ENCODE measurements around the gene SPR.
A peak's percentile ranks its signal among the peaks of the same experiment; 100 is the strongest.

SPR gene

DNA sequence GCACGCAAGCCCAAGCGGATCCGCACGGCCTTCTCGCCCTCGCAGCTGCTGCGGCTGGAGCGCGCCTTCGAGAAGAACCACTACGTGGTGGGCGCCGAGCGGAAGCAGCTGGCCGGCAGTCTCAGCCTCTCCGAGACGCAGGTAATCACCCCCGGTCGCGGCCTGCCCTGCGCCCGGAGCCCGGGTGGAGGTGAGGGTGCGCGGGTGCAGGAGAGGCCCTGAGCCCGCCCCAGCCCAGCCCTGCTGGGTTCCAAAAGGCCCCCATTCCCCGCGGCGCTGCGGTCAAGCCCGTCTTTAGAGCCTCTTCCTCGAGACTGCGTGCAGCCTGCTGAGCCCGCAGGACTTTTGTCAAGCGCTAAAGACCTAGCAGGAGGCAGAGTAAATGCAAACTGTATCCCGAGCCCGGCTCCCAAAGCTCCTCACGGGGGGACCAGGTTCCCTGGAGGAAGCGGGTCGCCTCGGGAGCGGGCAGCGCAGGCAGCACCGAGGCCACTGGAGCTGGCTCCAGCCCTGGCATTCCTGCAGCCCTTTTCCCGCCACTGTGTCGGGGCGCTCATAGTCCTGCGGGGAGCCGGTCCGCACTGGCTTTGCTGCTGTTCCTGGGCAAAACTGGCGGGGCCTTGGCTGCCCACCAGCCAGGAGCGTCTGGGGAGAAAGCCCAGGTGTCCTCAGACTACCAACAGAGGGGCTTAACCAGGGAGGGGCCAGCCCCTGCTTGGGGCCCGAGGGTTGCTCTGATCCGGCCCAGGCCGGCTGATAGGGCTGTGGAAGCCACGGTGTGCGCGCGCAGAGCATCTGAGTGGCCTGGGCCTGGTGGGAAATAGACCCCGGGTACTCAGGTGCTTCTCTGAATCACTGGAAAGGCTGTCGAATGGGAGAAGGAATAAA is 37.4 kb downstream of the SPR start:
- Histone ChIP-seq H2BK5ac (ENCODE audit: low read depth, low read length, poor library complexity, severe bottlenecking) (no peak overlapping the region), H2BK12ac (ENCODE audit: low read length in 2 of 2) (no peak overlapping the region), H3K9ac (ENCODE audit: low read length) (no peak overlapping the region), H2BK15ac (ENCODE audit: low read depth, poor library complexity, severe bottlenecking) (no peak overlapping the region), H2AK5ac (ENCODE audit: low read length, severe bottlenecking) (no peak overlapping the region), H3K9me3 (ENCODE audit: control insufficient read depth, low read length) (peaks cover 6% of the 10 kb centered on the region), H3K4ac (ENCODE audit: low read depth in 1 of 2, low read length in 2 of 2) (no peak overlapping the region), H4K91ac (ENCODE audit: low read length) (no peak overlapping the region), H3K36me3 (ENCODE audit: control insufficient read depth in 1 of 2, insufficient read depth in 2 of 2, low read depth in 1 of 2, low read length in 2 of 2) (no peaks in the 10 kb centered on the region), H3K18ac (ENCODE audit: low read depth in 1 of 2, low read length in 2 of 2) (no peak overlapping the region), H3K4me3 (ENCODE audit: insufficient read depth in 1 of 2, low read depth in 1 of 2, low read length in 2 of 2) (peak overlapping the region in 1 of 2 experiments; percentile 32), H2AFZ (ENCODE audit: low read depth, low read length) (no peak overlapping the region), H3K23ac (ENCODE audit: low read length in 2 of 2) (peak overlapping the region in 1 of 2 experiments; percentile 9), H3K4me2 (ENCODE audit: low read length, poor library complexity, severe bottlenecking) (peak overlapping the region; percentile 51), H2BK120ac (ENCODE audit: low read depth, low read length) (no peak overlapping the region), H4K8ac (ENCODE audit: low read length) (no peak overlapping the region), H3K27ac (ENCODE audit: low read length, poor library complexity, severe bottlenecking) (no peak overlapping the region), H3K79me1 (replicated peaks; ENCODE audit: low read length, poor library complexity, severe bottlenecking) (no peaks in the 10 kb centered on the region), H3K4me1 (ENCODE audit: control insufficient read depth, insufficient read depth, low read depth, low read length) (peaks cover 27% of the 10 kb centered on the region), H3K27me3 (ENCODE audit: control insufficient read depth in 1 of 2, insufficient read depth in 1 of 2, low read length in 2 of 2) (peaks cover 97 to 100% of the 10 kb centered on the region in 2 experiments), H3K14ac (ENCODE audit: low read length in 2 of 2) (no peak overlapping the region)
- WGBS = 19% methylated on average over 60 of the region's 61 CpGs
- no peak for DNase-seq

GRCh38 chr2:72925328-72925943 is 38.2 kb downstream of the SPR start:
- no peak overlapping the region for H3K4me2 ChIP-seq (ENCODE audit: low read length, poor library complexity, severe bottlenecking)
- no peak overlapping the region for H2BK15ac ChIP-seq (ENCODE audit: low read depth, poor library complexity, severe bottlenecking)
- no peak overlapping the region for H3K4me3 ChIP-seq (ENCODE audit: insufficient read depth in 1 of 2, low read depth in 1 of 2, low read length in 2 of 2)
- H2AFZ ChIP-seq (ENCODE audit: low read depth, low read length) = no peak overlapping the region
- WGBS = 51% methylated on average over 24 of the region's 26 CpGs
- no peak overlapping the region for H3K23ac ChIP-seq (ENCODE audit: low read length in 2 of 2)
- H3K27me3 ChIP-seq (ENCODE audit: control insufficient read depth in 1 of 2, insufficient read depth in 1 of 2, low read length in 2 of 2) = peaks cover 90 to 100% of the 10 kb centered on the region in 2 experiments
- H3K4ac ChIP-seq (ENCODE audit: low read depth in 1 of 2, low read length in 2 of 2) = no peak overlapping the region
- H3K36me3 ChIP-seq (ENCODE audit: control insufficient read depth in 1 of 2, insufficient read depth in 2 of 2, low read depth in 1 of 2, low read length in 2 of 2) = no peaks in the 10 kb centered on the region
- no peak overlapping the region for H2AK5ac ChIP-seq (ENCODE audit: low read length, severe bottlenecking)
- H3K27ac ChIP-seq (ENCODE audit: low read length, poor library complexity, severe bottlenecking) = no peak overlapping the region
- no peak overlapping the region for H4K8ac ChIP-seq (ENCODE audit: low read length)
- DNase-seq = no peak
- H3K9me3 ChIP-seq (ENCODE audit: control insufficient read depth, low read length) = peaks cover 6% of the 10 kb centered on the region
- H3K18ac ChIP-seq (ENCODE audit: low read depth in 1 of 2, low read length in 2 of 2) = no peak overlapping the region
- no peaks in the 10 kb centered on the region for H3K79me1 ChIP-seq (replicated peaks; ENCODE audit: low read length, poor library complexity, severe bottlenecking)
- no peak overlapping the region for H2BK5ac ChIP-seq (ENCODE audit: low read depth, low read length, poor library complexity, severe bottlenecking)
- H3K4me1 ChIP-seq (ENCODE audit: control insufficient read depth, insufficient read depth, low read depth, low read length) = peaks cover 20% of the 10 kb centered on the region
- H4K91ac ChIP-seq (ENCODE audit: low read length) = no peak overlapping the region
- no peak overlapping the region for H3K14ac ChIP-seq (ENCODE audit: low read length in 2 of 2)
- no peak overlapping the region for H2BK12ac ChIP-seq (ENCODE audit: low read length in 2 of 2)
- H3K9ac ChIP-seq (ENCODE audit: low read length) = no peak overlapping the region
- no peak overlapping the region for H2BK120ac ChIP-seq (ENCODE audit: low read depth, low read length)

- Histone ChIP-seq H3K27me3 (ENCODE audit: control insufficient read depth in 1 of 2, insufficient read depth in 1 of 2, low read length in 2 of 2) (peaks cover 81 to 90% of the 10 kb centered on the region in 2 experiments), H3K9me3 (ENCODE audit: control insufficient read depth, low read length) (peaks cover 6% of the 10 kb centered on the region), H3K4ac (ENCODE audit: low read depth in 1 of 2, low read length in 2 of 2) (no peak overlapping the region), H4K8ac (ENCODE audit: low read length) (no peak overlapping the region), H2AFZ (ENCODE audit: low read depth, low read length) (no peak overlapping the region), H4K91ac (ENCODE audit: low read length) (no peak overlapping the region), H2BK15ac (ENCODE audit: low read depth, poor library complexity, severe bottlenecking) (no peak overlapping the region), H2AK5ac (ENCODE audit: low read length, severe bottlenecking) (no peak overlapping the region), H3K9ac (ENCODE audit: low read length) (no peak overlapping the region), H3K18ac (ENCODE audit: low read depth in 1 of 2, low read length in 2 of 2) (no peak overlapping the region), H3K14ac (ENCODE audit: low read length in 2 of 2) (no peak overlapping the region), H2BK120ac (ENCODE audit: low read depth, low read length) (no peak overlapping the region), H3K4me1 (ENCODE audit: control insufficient read depth, insufficient read depth, low read depth, low read length) (peaks cover 18% of the 10 kb centered on the region), H3K36me3 (ENCODE audit: control insufficient read depth in 1 of 2, insufficient read depth in 2 of 2, low read depth in 1 of 2, low read length in 2 of 2) (no peaks in the 10 kb centered on the region), H2BK12ac (ENCODE audit: low read length in 2 of 2) (no peak overlapping the region), H3K27ac (ENCODE audit: low read length, poor library complexity, severe bottlenecking) (no peak overlapping the region), H3K23ac (ENCODE audit: low read length in 2 of 2) (no peak overlapping the region), H3K4me2 (ENCODE audit: low read length, poor library complexity, severe bottlenecking) (no peak overlapping the region), H3K4me3 (ENCODE audit: insufficient read depth in 1 of 2, low read depth in 1 of 2, low read length in 2 of 2) (no peak overlapping the region), H3K79me1 (replicated peaks; ENCODE audit: low read length, poor library complexity, severe bottlenecking) (no peaks in the 10 kb centered on the region), H2BK5ac (ENCODE audit: low read depth, low read length, poor library complexity, severe bottlenecking) (no peak overlapping the region)
- no peak for DNase-seq
- 86% methylated on average over 2 of the region's 4 CpGs for WGBS
Measured at GRCh38 chr2:72926368-72926767, 39.2 kb downstream of the SPR start.

DNA sequence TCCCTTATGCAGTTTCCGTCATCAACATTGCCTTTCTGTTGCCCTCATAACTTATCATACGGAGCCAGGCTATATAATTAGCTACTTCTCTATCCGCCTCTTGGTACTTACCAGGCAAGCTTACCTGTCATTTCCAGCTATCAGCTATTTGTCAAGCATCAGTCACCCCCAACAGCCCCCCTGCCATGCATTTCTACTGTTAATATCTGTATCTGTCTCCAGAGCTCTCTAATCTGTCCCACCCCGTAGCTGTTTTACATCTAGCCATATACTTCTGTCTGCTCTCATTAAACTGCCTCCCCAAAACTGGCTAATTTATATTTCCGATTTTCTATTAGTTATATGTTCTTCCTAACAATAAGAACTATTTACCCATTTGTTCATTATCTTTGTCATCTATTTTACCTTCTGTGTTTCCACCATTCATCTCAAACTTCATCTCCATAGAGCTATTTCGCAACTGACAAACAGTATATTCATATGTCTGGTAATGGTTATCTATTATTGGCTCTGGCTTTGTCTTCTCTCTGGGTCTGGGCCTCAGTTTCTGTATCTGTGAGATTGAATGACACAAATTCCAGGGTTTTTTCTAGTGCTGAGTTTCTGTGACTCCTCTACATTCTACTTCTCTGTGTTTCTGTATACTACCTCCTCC is 39.7 kb downstream of the SPR start:
- Histone ChIP-seq H4K8ac (ENCODE audit: low read length) (no peak overlapping the region), H3K27me3 (ENCODE audit: control insufficient read depth in 1 of 2, insufficient read depth in 1 of 2, low read length in 2 of 2) (peaks cover 75 to 85% of the 10 kb centered on the region in 2 experiments), H3K23ac (ENCODE audit: low read length in 2 of 2) (no peak overlapping the region), H4K91ac (ENCODE audit: low read length) (no peak overlapping the region), H3K4ac (ENCODE audit: low read depth in 1 of 2, low read length in 2 of 2) (no peak overlapping the region), H3K79me1 (replicated peaks; ENCODE audit: low read length, poor library complexity, severe bottlenecking) (no peaks in the 10 kb centered on the region), H3K4me1 (ENCODE audit: control insufficient read depth, insufficient read depth, low read depth, low read length) (peaks cover 23% of the 10 kb centered on the region), H2BK120ac (ENCODE audit: low read depth, low read length) (no peak overlapping the region), H3K9ac (ENCODE audit: low read length) (no peak overlapping the region), H3K18ac (ENCODE audit: low read depth in 1 of 2, low read length in 2 of 2) (no peak overlapping the region), H2BK15ac (ENCODE audit: low read depth, poor library complexity, severe bottlenecking) (no peak overlapping the region), H2AFZ (ENCODE audit: low read depth, low read length) (no peak overlapping the region), H3K9me3 (ENCODE audit: control insufficient read depth, low read length) (peaks cover 6% of the 10 kb centered on the region), H3K4me2 (ENCODE audit: low read length, poor library complexity, severe bottlenecking) (no peak overlapping the region), H2BK12ac (ENCODE audit: low read length in 2 of 2) (no peak overlapping the region), H3K14ac (ENCODE audit: low read length in 2 of 2) (no peak overlapping the region), H2BK5ac (ENCODE audit: low read depth, low read length, poor library complexity, severe bottlenecking) (no peak overlapping the region), H3K36me3 (ENCODE audit: control insufficient read depth in 1 of 2, insufficient read depth in 2 of 2, low read depth in 1 of 2, low read length in 2 of 2) (no peaks in the 10 kb centered on the region), H2AK5ac (ENCODE audit: low read length, severe bottlenecking) (no peak overlapping the region), H3K27ac (ENCODE audit: low read length, poor library complexity, severe bottlenecking) (no peak overlapping the region), H3K4me3 (ENCODE audit: insufficient read depth in 1 of 2, low read depth in 1 of 2, low read length in 2 of 2) (no peak overlapping the region)
- no peak for DNase-seq
- 84% methylated on average over 5 of the region's 6 CpGs for WGBS
